Measurements from ENCODE around the gene DYNC2H1. TPM values are rescaled to one million over a fixed set of nuclear protein-coding genes. Genes with fewer than 3 reads are reported as not detected.
A peak's percentile ranks its signal among the peaks of the same experiment; 100 is the strongest.

The DYNC2H1 gene
- total RNA-seq, 2 experiments from 2014 or later = 2.8 to 3.2 TPM

DNA sequence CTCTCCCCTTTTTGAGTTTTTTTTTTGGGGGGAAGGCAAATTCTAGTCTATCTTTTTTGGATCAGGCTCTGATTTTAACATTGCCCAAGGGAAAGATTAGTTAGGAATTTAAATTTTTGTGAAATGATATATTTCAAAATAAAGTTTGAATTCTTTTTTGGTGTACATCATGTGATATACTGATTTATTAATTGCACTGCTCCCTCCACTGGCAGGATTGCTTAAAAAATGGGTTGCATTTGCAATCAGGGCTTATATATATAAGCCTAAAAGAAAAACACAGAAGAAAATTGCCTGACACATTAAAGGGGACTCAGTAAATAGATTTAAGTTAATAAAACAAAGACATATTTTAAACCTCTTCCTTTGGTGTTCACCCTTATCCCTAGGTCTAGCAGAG, 1.2 kb downstream of the DYNC2H1 start:
- ATAC-seq (ENCODE audit: poor library complexity) (no peak), DNase-seq (peak in 2 of 14 experiments; percentile 20)
- H3K36me3 Mint-ChIP-seq (ENCODE audit: low read depth) = peaks cover 8% of the 10 kb centered on the region
- H3K27me3 Mint-ChIP-seq = no peaks in the 10 kb centered on the region
- intact Hi-C loops (cut with DNase I, micrococcal nuclease) = loop anchor here in 1 of 2 experiments (5.0 kb wide), 1 partner anchor 1193 kb away; the partner anchor contains the start of genes ANGPTL5 and CEP126
- H3K4me3 Mint-ChIP-seq = peak overlapping the region; percentile 93
- H3K9me3 Mint-ChIP-seq = no peaks in the 10 kb centered on the region
- no peaks in the 10 kb centered on the region for H3K36me3 ChIP-seq (ENCODE audit: insufficient read depth, low read length)
- H3K4me1 Mint-ChIP-seq (ENCODE audit: low read depth) = peaks cover 10% of the 10 kb centered on the region
- TF ChIP-seq, protein P1, sequence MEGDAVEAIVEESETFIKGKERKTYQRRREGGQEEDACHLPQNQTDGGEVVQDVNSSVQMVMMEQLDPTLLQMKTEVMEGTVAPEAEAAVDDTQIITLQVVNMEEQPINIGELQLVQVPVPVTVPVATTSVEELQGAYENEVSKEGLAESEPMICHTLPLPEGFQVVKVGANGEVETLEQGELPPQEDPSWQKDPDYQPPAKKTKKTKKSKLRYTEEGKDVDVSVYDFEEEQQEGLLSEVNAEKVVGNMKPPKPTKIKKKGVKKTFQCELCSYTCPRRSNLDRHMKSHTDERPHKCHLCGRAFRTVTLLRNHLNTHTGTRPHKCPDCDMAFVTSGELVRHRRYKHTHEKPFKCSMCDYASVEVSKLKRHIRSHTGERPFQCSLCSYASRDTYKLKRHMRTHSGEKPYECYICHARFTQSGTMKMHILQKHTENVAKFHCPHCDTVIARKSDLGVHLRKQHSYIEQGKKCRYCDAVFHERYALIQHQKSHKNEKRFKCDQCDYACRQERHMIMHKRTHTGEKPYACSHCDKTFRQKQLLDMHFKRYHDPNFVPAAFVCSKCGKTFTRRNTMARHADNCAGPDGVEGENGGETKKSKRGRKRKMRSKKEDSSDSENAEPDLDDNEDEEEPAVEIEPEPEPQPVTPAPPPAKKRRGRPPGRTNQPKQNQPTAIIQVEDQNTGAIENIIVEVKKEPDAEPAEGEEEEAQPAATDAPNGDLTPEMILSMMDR (IDR thresholded peaks at IDR 0.05) = no peak
- no peaks in the 10 kb centered on the region for H3K9me3 ChIP-seq (ENCODE audit: control insufficient read depth in 1 of 2, insufficient read depth in 1 of 2, low read length in 2 of 2)
- ChIA-PET CTCF (no interaction called here), POLR2A (interaction anchor here (2.6 to 3.7 kb wide), 2 partner anchors 18 to 19 kb away, joined by 9 to 90 read pairs; partner anchors contain the start of gene DCUN1D5)
- H3K27ac ChIP-seq (ENCODE audit: low read depth in 1 of 2, low read length in 2 of 2) = no peak overlapping the region
- H3K4me3 ChIP-seq (ENCODE audit: low read length) = no peak overlapping the region
- H3K4me1 ChIP-seq (ENCODE audit: insufficient read depth, low read length) = peaks cover 12% of the 10 kb centered on the region
- H3K27me3 ChIP-seq (ENCODE audit: control insufficient read depth in 1 of 2, insufficient read depth in 2 of 2, low read length in 2 of 2) = no peaks in the 10 kb centered on the region
- peak overlapping the region; percentile 78 for H3K27ac Mint-ChIP-seq

DNA sequence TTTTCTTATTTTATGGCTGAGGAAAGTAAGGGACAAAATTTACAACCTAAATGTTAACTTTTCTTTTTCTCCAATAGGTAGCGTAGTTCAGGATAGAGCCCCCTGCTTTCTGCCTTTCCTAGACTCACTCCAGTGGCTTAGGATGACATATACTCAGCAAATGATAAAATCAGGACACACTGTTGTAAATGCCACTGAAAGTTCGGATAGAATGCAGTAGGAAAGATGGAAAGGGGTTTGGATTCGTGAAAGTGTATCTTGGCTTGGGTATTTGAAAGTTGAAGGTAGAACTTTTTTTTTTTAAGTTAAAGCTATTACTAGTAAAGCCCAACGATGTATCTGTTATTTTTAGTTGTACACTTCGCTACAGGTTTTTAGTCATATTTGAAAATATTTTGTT, 2.2 kb downstream of the DYNC2H1 start:
- no peaks in the 10 kb centered on the region for H3K9me3 ChIP-seq (ENCODE audit: control insufficient read depth in 1 of 2, insufficient read depth in 1 of 2, low read length in 2 of 2)
- no peaks in the 10 kb centered on the region for H3K27me3 ChIP-seq (ENCODE audit: control insufficient read depth in 1 of 2, insufficient read depth in 2 of 2, low read length in 2 of 2)
- TF ChIP-seq, protein P1 (IDR thresholded peaks at IDR 0.05) = no peak
- peaks cover 10% of the 10 kb centered on the region for H3K4me1 Mint-ChIP-seq (ENCODE audit: low read depth)
- peaks cover 12% of the 10 kb centered on the region for H3K4me1 ChIP-seq (ENCODE audit: insufficient read depth, low read length)
- H3K9me3 Mint-ChIP-seq = no peaks in the 10 kb centered on the region
- ChIA-PET CTCF (no interaction called here), POLR2A (interaction anchor here (2.6 kb wide), 1 partner anchor 19 kb away, joined by 9 read pairs; the partner anchor contains the start of gene DCUN1D5)
- H3K27ac Mint-ChIP-seq = no peak overlapping the region
- H3K4me3 Mint-ChIP-seq = peak overlapping the region; percentile 40
- no peak for DNase-seq
- no peaks in the 10 kb centered on the region for H3K36me3 ChIP-seq (ENCODE audit: insufficient read depth, low read length)
- intact Hi-C loops (cut with DNase I, micrococcal nuclease) = loop anchor here in 1 of 2 experiments (5.0 kb wide), 1 partner anchor 1194 kb away; the partner anchor contains the start of genes ANGPTL5 and CEP126
- no peak overlapping the region for H3K4me3 ChIP-seq (ENCODE audit: low read length)
- no peak for ATAC-seq (ENCODE audit: poor library complexity)
- no peak overlapping the region for H3K27ac ChIP-seq (ENCODE audit: low read depth in 1 of 2, low read length in 2 of 2)
- peaks cover 8% of the 10 kb centered on the region for H3K36me3 Mint-ChIP-seq (ENCODE audit: low read depth)
- H3K27me3 Mint-ChIP-seq = no peaks in the 10 kb centered on the region

DNA sequence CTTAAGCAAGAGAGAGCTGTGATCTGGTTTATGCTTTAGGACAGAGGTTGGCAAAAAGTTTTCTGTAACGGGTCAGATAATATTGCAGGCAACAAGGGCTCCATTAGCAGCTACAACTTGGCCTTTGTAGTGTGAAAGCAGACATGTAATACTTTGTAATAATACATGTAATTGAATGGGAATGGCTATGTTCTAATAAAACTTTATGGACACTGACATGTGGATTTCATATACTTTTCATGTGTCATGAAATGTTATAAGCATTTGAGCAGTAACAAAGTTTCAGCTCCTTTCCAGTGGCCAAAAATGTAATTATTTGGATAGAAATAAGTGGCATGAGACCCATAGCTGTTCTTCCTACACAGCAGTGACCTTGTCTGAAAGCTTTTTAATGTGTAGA, 3.1 kb downstream of the DYNC2H1 start:
- H3K9me3 Mint-ChIP-seq = no peaks in the 10 kb centered on the region
- no peaks in the 10 kb centered on the region for H3K27me3 Mint-ChIP-seq
- TF ChIP-seq, protein P1 (IDR thresholded peaks at IDR 0.05) = no peak
- Histone ChIP-seq H3K36me3 (ENCODE audit: insufficient read depth, low read length) (no peaks in the 10 kb centered on the region), H3K9me3 (ENCODE audit: control insufficient read depth in 1 of 2, insufficient read depth in 1 of 2, low read length in 2 of 2) (no peaks in the 10 kb centered on the region), H3K4me3 (ENCODE audit: low read length) (no peak overlapping the region), H3K27me3 (ENCODE audit: control insufficient read depth in 1 of 2, insufficient read depth in 2 of 2, low read length in 2 of 2) (no peaks in the 10 kb centered on the region), H3K4me1 (ENCODE audit: insufficient read depth, low read length) (peaks cover 12% of the 10 kb centered on the region), H3K27ac (ENCODE audit: low read depth in 1 of 2, low read length in 2 of 2) (no peak overlapping the region)
- CTCF ChIA-PET = no interaction called here
- DNase-seq (no peak), ATAC-seq (ENCODE audit: poor library complexity) (no peak)
- POLR2A ChIA-PET = interaction anchor here (2.6 kb wide), 1 partner anchor 20 kb away, joined by 9 read pairs; the partner anchor contains the start of gene DCUN1D5
- H3K36me3 Mint-ChIP-seq (ENCODE audit: low read depth) = peaks cover 8% of the 10 kb centered on the region
- peaks cover 10% of the 10 kb centered on the region for H3K4me1 Mint-ChIP-seq (ENCODE audit: low read depth)
- no peak overlapping the region for H3K4me3 Mint-ChIP-seq
- no peak overlapping the region for H3K27ac Mint-ChIP-seq
- intact Hi-C loops (cut with DNase I, micrococcal nuclease) = loop anchor here in 1 of 2 experiments (5.0 kb wide), 1 partner anchor 1195 kb away; the partner anchor contains the start of genes ANGPTL5 and CEP126

All from CD4-positive, alpha-beta T cell (primary cell).